H54 (cell line): ENCODE measurements around the gene ACSL6.

ENCODE experiments used
- DNase-seq: peaks from one replicate; pipeline ENCODE4 v3.0.0; 2011; ENCODE audit warnings: low spot score, mixed read lengths; ENCODE audit not compliant: insufficient read length
- FAIRE-seq: peaks from 3 replicates; lab custom pipeline; 2011; peaks lifted over from hg19 to GRCh38; lab: Jason Lieb, UNC
- POLR2A ChIP-seq: IDR thresholded peaks from 2 replicates; pipeline ENCODE4 v1.6.1; 2011; ENCODE audit warnings: low read depth, mild to moderate bottlenecking, low read length

ACSL6 gene

GRCh38 chr5:131979816-131980215 is 31.6 kb downstream of the ACSL6 start:
- FAIRE-seq: no peak
- DNase-seq: no peak
- no peak for TF ChIP-seq POLR2A

GRCh38 chr5:131977212-131977604 is 34.2 kb downstream of the ACSL6 start:
- FAIRE-seq (no peak), DNase-seq (no peak)
- TF ChIP-seq POLR2A: no peak

- FAIRE-seq: no peak
- no peak for DNase-seq
- TF ChIP-seq POLR2A: no peak
Observed at GRCh38 chr5:131976414-131977211, 34.8 kb downstream of the ACSL6 start.

- FAIRE-seq (no peak), DNase-seq (no peak)
- no peak for TF ChIP-seq POLR2A
Observed at GRCh38 chr5:131974956-131975726, 36.3 kb downstream of the ACSL6 start.

GRCh38 chr5:131974622-131974955 is 36.9 kb downstream of the ACSL6 start:
- DNase-seq: no peak
- TF ChIP-seq POLR2A: no peak
- no peak for FAIRE-seq

- DNase-seq (no peak), FAIRE-seq (no peak)
- no peak for TF ChIP-seq POLR2A
Observed at GRCh38 chr5:131974016-131974415, 37.4 kb downstream of the ACSL6 start.

GRCh38 chr5:131973089-131973712 is 38.3 kb downstream of the ACSL6 start:
- DNase-seq (no peak), FAIRE-seq (no peak)
- TF ChIP-seq POLR2A: no peak

GRCh38 chr5:131968396-131968954 is 43.0 kb downstream of the ACSL6 start:
- no peak for DNase-seq
- no peak for FAIRE-seq
- no peak for TF ChIP-seq POLR2A

GRCh38 chr5:131966551-131966950 is 44.9 kb downstream of the ACSL6 start:
- no peak for TF ChIP-seq POLR2A
- no peak for DNase-seq
- no peak for FAIRE-seq

GRCh38 chr5:131965826-131966415 is 45.5 kb downstream of the ACSL6 start:
- no peak for TF ChIP-seq POLR2A
- DNase-seq (no peak), FAIRE-seq (no peak)

- DNase-seq: no peak
- no peak for FAIRE-seq
- no peak for TF ChIP-seq POLR2A
Observed at GRCh38 chr5:131959906-131960305, 51.6 kb downstream of the ACSL6 start.

- no peak for DNase-seq
- TF ChIP-seq POLR2A: no peak
- no peak for FAIRE-seq
Observed at GRCh38 chr5:131959136-131959535, 52.3 kb downstream of the ACSL6 start.

- TF ChIP-seq POLR2A: no peak
- DNase-seq (no peak), FAIRE-seq (no peak)
Observed at GRCh38 chr5:131957721-131958441, 53.6 kb downstream of the ACSL6 start.

GRCh38 chr5:131953969-131954368 is 57.5 kb downstream of the ACSL6 start:
- TF ChIP-seq POLR2A: no peak
- DNase-seq (no peak), FAIRE-seq (no peak)
